Measurements from ENCODE around the gene CRABP2.

- TF ChIP-seq EZH2 (IDR thresholded peaks at IDR 0.05; ENCODE audit: borderline replicate concordance, low read length) (no peak), CTCF (IDR thresholded peaks at IDR 0.05; ENCODE audit: low read length) (no peak)
Measured at GRCh38 chr1:156675210-156676113, 29.9 kb downstream of the CRABP2 start.
